HG02870 (cell line): ENCODE measurements around the gene PTPRK.

ENCODE experiments used
- ATAC-seq: cut with Tn5 transposase; IDR thresholded peaks from one replicate; pipeline ENCODE4 v1.9.1; 2021; ENCODE audit warnings: mild to moderate bottlenecking, moderate library complexity; ENCODE audit not compliant: unreplicated experiment

PTPRK gene

GRCh38 chr6:128099571-128100197 lies 420.7 kb downstream of the PTPRK start:
- ATAC-seq = no peak

GRCh38 chr6:128098000-128098581 lies 422.3 kb downstream of the PTPRK start:
- no peak for ATAC-seq

- no peak for ATAC-seq
These were observed 423.4 kb downstream of the PTPRK start for GRCh38 chr6:128097009-128097408.

- no peak for ATAC-seq
These were observed 425.0 kb downstream of the PTPRK start for GRCh38 chr6:128095362-128095761.

GRCh38 chr6:128079021-128079420 lies 441.4 kb downstream of the PTPRK start:
- no peak for ATAC-seq

GRCh38 chr6:128078276-128078675 lies 442.1 kb downstream of the PTPRK start:
- no peak for ATAC-seq

GRCh38 chr6:128076843-128077242 lies 443.6 kb downstream of the PTPRK start:
- ATAC-seq = no peak

GRCh38 chr6:128074567-128074966 lies 445.8 kb downstream of the PTPRK start:
- no peak for ATAC-seq

GRCh38 chr6:128073389-128073788 lies 447.0 kb downstream of the PTPRK start:
- ATAC-seq = no peak

GRCh38 chr6:128071212-128071611 lies 449.2 kb downstream of the PTPRK start:
- peak; percentile 47 for ATAC-seq

GRCh38 chr6:128070406-128070805 lies 450.0 kb downstream of the PTPRK start:
- no peak for ATAC-seq

- ATAC-seq = no peak
These were observed 451.2 kb downstream of the PTPRK start for GRCh38 chr6:128069188-128069587.

GRCh38 chr6:128068119-128068479 lies 452.3 kb downstream of the PTPRK start:
- ATAC-seq = no peak

GRCh38 chr6:128067446-128068118 lies 452.8 kb downstream of the PTPRK start:
- no peak for ATAC-seq

GRCh38 chr6:128065072-128065471 lies 455.3 kb downstream of the PTPRK start:
- ATAC-seq = no peak

- ATAC-seq = no peak
These were observed 455.9 kb downstream of the PTPRK start for GRCh38 chr6:128064540-128064895.

- ATAC-seq = no peak
These were observed 456.4 kb downstream of the PTPRK start for GRCh38 chr6:128063850-128064539.

- no peak for ATAC-seq
These were observed 457.4 kb downstream of the PTPRK start for GRCh38 chr6:128062882-128063603.

GRCh38 chr6:128057946-128058345 lies 462.5 kb downstream of the PTPRK start:
- no peak for ATAC-seq

GRCh38 chr6:128057541-128057940 lies 462.9 kb downstream of the PTPRK start:
- ATAC-seq = no peak

GRCh38 chr6:128053109-128053508 lies 467.3 kb downstream of the PTPRK start:
- ATAC-seq = no peak
